HG02885 (cell line): ENCODE results near the gene DUS3L.
A peak's percentile ranks its signal among the peaks of the same experiment; 100 is the strongest.

ENCODE experiments used
- ATAC-seq: cut with Tn5 transposase; IDR thresholded peaks from one replicate; pipeline ENCODE4 v1.9.1; 2021; ENCODE audit warnings: mild to moderate bottlenecking; ENCODE audit not compliant: unreplicated experiment, poor library complexity

The DUS3L gene

GRCh38 chr19:5790559-5791520 is at the start of gene DUS3L:
Gene DUS3L, minus strand, starts transcription at chr19:5791163. Its CDS starts 22 bp downstream, at chr19:5791141.
- peak; percentile 90 for ATAC-seq

GRCh38 chr19:5839065-5840017 is 48.4 kb upstream of the DUS3L start, which contains the start of gene FUT6:
Gene FUT6, minus strand, starts transcription at chr19:5839702. Its CDS starts 7,135 bp downstream, at chr19:5832567.
- ATAC-seq, result no peak

GRCh38 chr19:5838353-5839064 is 47.5 kb upstream of the DUS3L start:
- ATAC-seq, result no peak

GRCh38 chr19:5837761-5838352 is 46.9 kb upstream of the DUS3L start:
- no peak for ATAC-seq

- no peak for ATAC-seq
These were observed 41.7 kb upstream of the DUS3L start for GRCh38 chr19:5832527-5833216.

GRCh38 chr19:5832061-5832460 is 41.1 kb upstream of the DUS3L start:
- ATAC-seq, result no peak

GRCh38 chr19:5831159-5831558 is 40.2 kb upstream of the DUS3L start:
- no peak for ATAC-seq

GRCh38 chr19:5829567-5830310 is 38.8 kb upstream of the DUS3L start:
- no peak for ATAC-seq

GRCh38 chr19:5828661-5829566 is 38.0 kb upstream of the DUS3L start:
- ATAC-seq, result no peak

- peak; percentile 67 for ATAC-seq
These were observed 37.1 kb upstream of the DUS3L start for GRCh38 chr19:5827891-5828660.

GRCh38 chr19:5827342-5827890 is 36.5 kb upstream of the DUS3L start:
- ATAC-seq, result no peak

- no peak for ATAC-seq
These were observed 35.8 kb upstream of the DUS3L start for GRCh38 chr19:5826531-5827341.

GRCh38 chr19:5825178-5825577 is 34.2 kb upstream of the DUS3L start:
- ATAC-seq, result no peak

GRCh38 chr19:5824751-5825150 is 33.8 kb upstream of the DUS3L start:
- ATAC-seq, result no peak

- no peak for ATAC-seq
These were observed 32.8 kb upstream of the DUS3L start for GRCh38 chr19:5823579-5824281.
